ENCODE results near the gene HAUS7. TPM values are rescaled to one million over a fixed set of nuclear protein-coding genes. Genes with fewer than 3 reads are reported as not detected.
A peak's percentile ranks its signal among the peaks of the same experiment; 100 is the strongest.

The HAUS7 gene
- polyA plus RNA-seq, 5 donors: 27.1 to 45.0 (median 36.5) TPM

DNA sequence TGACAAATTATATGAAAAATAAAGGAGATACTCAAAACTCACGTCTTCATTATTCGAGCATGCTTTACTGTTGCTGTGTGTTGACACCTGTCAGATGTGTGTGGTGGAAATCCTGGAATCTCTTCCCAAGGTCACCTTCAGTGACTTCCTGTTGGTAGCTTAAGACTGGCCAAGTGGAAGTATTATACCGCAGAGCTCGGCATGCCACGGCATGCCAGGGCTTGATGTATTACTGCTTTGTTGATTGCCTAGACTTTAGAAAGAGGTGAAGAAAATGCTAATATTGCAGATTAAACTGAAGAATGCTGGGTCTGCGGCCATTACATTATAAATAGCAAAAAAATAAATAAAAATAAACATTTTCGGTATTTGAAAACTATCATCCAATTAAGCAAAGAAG, 29.1 kb downstream of the HAUS7 start:
- DNase-seq: no peak

- DNase-seq: no peak
Observed at GRCh38 chrX:153440556-153441135, 29.7 kb downstream of the HAUS7 start.

GRCh38 chrX:153439977-153440376, 30.4 kb downstream of the HAUS7 start:
- no peak for DNase-seq

DNA sequence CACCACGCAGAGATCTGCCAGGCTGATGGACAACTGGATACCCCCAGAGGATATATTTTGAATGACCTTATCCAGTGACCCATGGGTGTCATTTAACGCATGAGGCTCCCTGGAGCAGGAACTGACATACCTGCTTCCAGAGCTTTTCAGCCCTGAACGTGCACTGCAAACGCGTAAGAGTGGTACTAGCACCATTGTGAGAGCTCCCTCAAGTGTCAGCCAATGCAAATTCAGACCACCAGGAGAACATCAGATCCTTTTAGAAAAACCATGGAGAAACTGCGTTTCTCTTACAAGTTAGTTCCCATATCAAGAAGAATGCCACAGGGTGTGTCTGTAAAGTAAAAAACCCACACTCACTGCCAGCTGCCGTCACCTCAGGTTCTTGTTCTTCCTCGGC, 31.8 kb downstream of the HAUS7 start:
- DNase-seq: no peak

DNA sequence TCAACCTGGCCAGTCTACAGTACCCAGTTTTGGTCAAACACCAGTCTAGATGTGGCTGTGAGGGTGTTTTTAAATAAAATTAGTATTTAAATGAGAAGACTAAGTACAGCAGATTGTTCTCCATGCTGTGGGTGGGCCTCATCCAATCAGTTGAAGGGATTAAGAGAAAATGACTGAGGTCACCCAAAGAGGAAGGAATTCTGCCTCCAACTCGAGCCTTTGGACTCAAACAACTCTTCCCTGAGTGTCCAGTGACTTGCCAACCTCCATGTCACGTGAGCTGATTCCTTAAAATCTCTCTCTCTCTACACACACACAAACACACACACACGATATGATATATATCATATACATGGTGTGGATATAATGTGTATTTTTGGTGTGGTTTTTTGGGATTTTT, 34.5 kb downstream of the HAUS7 start:
- DNase-seq: no peak

DNA sequence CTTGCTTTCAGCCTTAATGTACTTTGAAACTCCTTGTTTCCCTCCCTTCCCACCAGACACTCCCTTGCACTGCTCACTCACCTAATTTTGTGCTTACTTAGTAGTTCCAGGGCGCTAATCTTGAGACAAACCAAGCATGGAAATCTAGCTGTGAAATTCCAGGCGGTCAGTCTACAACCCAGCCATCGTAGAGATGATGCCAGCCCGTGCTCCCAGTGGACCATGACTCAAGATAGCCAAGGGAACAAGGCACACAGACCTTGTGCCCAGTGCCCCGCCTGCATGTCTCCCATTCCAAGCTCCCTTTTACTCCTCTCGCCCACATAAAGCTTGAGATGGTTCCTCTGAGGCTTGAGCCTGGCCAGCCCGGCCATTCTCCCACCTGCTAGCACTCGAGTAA, 35.6 kb downstream of the HAUS7 start:
- no peak for DNase-seq

GRCh38 chrX:153433781-153434285, 36.5 kb downstream of the HAUS7 start:
- no peak for DNase-seq

DNA sequence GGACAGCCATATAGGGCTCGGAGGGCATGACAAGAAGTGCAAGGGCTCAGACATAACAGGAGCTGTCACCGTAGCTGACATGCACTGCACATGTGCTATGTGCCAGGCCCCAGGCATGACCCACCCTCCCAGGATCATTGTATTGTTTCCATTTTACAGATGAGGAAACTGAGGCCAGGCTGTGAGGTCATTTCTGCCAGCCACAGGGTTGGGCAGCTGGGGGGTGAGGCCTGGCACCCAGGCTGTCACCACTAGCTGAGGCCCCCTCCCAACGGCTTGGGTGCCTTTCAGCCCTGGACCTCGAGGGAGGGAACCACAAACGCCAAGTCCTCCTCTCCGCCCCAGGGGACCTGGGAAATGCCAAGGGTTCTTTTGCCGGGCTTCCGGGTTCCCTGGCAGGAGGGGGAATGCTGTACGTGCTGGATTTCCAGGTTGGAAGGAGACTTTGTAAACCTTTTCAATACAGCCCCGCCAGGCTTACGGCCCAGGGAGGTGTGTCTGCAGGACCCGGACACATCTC, 37.2 kb downstream of the HAUS7 start:
- no peak for DNase-seq

GRCh38 chrX:153430796-153431195, 39.6 kb downstream of the HAUS7 start:
- DNase-seq: no peak

GRCh38 chrX:153426204-153426603, 44.2 kb downstream of the HAUS7 start:
- no peak for DNase-seq

DNA sequence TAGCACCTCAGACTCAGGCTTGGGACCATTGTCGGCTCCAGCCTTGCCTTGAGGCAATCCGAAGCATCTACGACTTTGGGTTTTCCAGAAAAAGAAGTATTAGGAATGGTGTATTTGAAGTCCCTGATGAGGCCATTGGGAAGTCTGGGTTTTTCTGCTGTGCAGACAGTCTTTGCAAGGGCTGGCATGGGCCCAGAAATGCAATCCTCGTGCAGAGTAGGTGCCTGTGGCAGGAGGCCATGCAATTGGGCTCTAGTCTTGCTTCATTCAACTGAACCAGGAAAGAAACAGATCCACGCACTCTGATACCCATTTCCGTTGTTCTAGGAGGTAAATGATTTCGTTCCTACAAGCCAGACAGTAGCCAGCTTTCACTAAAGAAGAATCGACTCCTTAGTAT, 46.7 kb downstream of the HAUS7 start:
- peak; percentile 47 to 53 for DNase-seq

DNA sequence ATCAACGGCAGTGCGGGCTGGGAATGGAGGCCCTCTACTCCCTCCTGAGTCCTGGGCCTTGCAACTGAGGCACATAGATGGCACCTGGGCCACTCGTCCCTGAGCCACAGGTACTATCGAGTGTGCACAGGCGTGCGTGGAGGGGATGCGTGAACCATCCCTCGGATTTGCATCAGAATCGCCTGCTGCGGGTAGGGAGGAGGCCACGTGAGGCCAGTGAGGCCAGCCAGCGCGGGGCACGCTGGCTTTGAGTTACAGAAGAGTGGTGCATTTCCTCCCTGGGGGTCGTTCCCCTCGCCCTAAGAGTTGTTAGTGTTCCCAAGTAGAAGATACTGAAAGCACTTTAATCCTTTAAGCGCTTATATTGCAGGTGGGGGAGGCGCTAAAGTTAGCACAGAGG, 48.5 kb downstream of the HAUS7 start:
- no peak for DNase-seq

GRCh38 chrX:153420851-153421599, 49.4 kb downstream of the HAUS7 start:
- DNase-seq: no peak

GRCh38 chrX:153417637-153418036, 52.7 kb downstream of the HAUS7 start:
- DNase-seq: no peak

DNA sequence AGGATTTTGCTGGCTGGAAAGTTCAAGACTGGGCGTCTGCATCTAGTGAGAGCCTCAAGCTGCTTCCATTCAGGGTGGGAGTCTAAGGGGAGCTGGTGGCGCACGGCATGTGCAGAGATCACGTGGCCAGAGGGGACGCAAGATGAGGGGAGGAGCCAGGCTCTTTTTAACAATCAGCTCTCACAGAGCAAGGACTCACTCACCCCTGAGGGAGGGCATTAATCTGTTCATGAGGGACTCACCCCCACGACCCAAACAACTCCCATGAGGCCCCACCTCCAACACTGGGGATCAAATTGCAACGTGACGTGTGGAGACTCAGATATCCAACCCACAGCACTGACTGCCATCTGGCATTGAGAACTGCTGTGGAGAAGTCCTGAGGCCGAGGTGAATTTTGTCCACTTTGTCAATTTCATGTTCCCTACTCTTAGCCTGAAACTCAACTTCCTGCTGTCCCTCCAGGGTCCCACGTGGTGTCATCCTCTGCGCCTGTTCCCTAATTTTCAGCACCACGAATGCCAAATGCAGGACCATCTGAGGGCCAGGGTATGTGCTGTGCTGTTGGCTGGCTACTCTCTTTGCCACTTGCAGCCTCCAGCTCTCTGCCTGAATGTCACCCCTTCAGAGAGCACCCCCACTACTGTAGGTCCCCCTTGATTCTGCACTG, 53.5 kb downstream of the HAUS7 start:
- no peak for DNase-seq

DNA sequence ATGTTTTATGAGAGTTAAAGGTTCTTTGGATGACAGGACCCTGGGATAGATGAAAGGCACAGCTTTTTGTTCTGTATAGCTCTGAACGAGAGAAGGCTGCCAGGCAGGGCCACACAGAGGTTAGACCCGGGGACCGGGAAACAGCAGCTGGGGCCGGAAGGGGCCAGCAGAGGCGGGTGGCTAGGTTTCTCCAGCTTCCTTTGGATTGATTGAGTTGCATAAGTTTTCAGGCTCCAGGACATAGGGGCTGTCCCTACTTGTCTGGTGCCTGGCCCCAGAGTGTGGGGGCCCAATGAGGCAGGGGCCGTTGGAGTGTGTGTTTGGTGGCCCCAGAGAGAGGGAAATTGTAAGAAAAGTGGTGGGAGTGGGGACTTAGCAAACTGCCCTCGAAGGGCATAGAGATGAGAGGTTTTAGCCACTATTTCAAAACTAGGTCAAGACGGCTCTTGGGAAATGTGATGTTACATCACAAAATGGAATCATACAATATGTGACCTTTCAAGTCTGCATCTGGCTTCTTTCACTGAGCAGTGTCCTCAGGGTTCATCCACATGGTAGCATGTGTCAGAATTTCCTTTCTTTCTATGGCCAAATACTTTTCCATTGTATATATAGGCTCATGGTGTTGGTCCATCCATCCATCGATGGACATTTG, 55.4 kb downstream of the HAUS7 start:
- DNase-seq: no peak

DNA sequence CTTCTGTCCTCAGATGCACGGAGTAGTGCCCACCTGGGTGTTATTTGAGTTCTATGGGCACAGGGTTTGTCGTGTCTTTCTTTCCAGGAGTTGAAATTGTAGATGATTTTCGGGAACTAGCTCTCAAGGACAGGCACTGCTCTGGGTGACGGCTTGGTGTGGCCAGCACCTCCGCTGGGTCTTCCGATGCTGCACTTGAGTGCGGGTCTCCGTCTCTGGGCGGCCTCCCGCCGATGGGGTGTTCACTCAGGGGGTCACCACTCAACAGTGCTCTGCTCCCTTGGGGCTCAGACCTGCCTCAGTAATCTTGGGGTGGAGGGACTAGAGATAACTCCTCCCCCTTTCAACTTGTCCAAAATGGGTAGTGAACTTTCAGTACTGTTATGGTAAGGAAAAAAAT, 56.6 kb downstream of the HAUS7 start:
- DNase-seq: no peak

GRCh38 chrX:153412746-153413720, 57.3 kb downstream of the HAUS7 start:
- no peak for DNase-seq

GRCh38 chrX:153411988-153412574, 58.3 kb downstream of the HAUS7 start:
- DNase-seq: no peak

GRCh38 chrX:153411255-153411987, 59.0 kb downstream of the HAUS7 start, which contains the start of gene ZFP92:
TSS of gene ZFP92 (plus strand) at chrX:153411472. CDS start at chrX:153418323, 6,851 bp downstream.
- no peak for DNase-seq
